H7 (cell line): ENCODE data around the gene CAP1. TPM values are rescaled to one million over a fixed set of nuclear protein-coding genes. Genes with fewer than 3 reads are reported as not detected.

ENCODE experiments used
- total RNA-seq: library from RNA; depleted of rRNA; stranded (reverse); fragments of >200 nt; shearing (Covaris generic); gene quantifications from 2 replicates; pipeline ENCODE4 v1.2.3, GENCODE V29; 2014; rRNA removed

CAP1 gene
- total RNA-seq, 1 experiment from 2014 or later, result 432 TPM

Other genes starting within 250 kb of the CAP1 start
- gene TRIT1, start 157.2 kb upstream of the CAP1 start, total RNA-seq, result 57.0 and 77.0 TPM in 2 replicates
- 49.0 and 52.5 TPM in 2 replicates for gene MYCL, start 138.8 kb upstream of the CAP1 start, total RNA-seq
- 4.7 and 6.4 TPM in 2 replicates for gene MFSD2A, start 85.6 kb upstream of the CAP1 start, total RNA-seq
- 108 and 121 TPM in 2 replicates for gene PPT1, start 56.5 kb downstream of the CAP1 start, total RNA-seq
- 19.6 and 36.7 TPM in 2 replicates for gene RLF, start 120.7 kb downstream of the CAP1 start, total RNA-seq
- 0.28 TPM in 1 of 2 replicates, not detected in the other for gene TMCO2, start 207.2 kb downstream of the CAP1 start, total RNA-seq
- 31.3 and 37.9 TPM in 2 replicates for gene ZMPSTE24, start 217.5 kb downstream of the CAP1 start, total RNA-seq